CD4-positive, alpha-beta memory T cell (primary cell): ENCODE data around the gene PTPRG. TPM values are rescaled to one million over a fixed set of nuclear protein-coding genes. Genes with fewer than 3 reads are reported as not detected.

ENCODE experiments used
- CTCF ChIA-PET: fragments of 350-600 bp; sonication (Branson Sonifier 250); formaldehyde crosslinking; loops from one replicate; lab custom pipeline; 2021; ENCODE audit warnings: inconsistent platforms; ENCODE audit not compliant: partially characterized antibody; lab: Charles Lee
- POLR2A ChIA-PET: fragments of 350-600 bp; sonication (Branson Sonifier 250); formaldehyde crosslinking; loops from one replicate; lab custom pipeline; 2021; ENCODE audit not compliant: partially characterized antibody; lab: Charles Lee
- DNase-seq, 5 donors: peaks; one replicate each; pipeline versions ENCODE4 v3.0.0 to v3.0.0-alpha.2; 2020 to 2022; ENCODE audit warnings: mixed read lengths in 1 of 5
- H3K27ac ChIP-seq: one replicate; pipeline ENCODE4 v1.7.0; 2013; ENCODE audit warnings: low read depth, low read length
- H3K27me3 ChIP-seq: 2 replicates; pipeline ENCODE4 v1.7.0; 2013; ENCODE audit warnings: mild to moderate bottlenecking, low read length, moderate library complexity; ENCODE audit not compliant: insufficient read depth
- H3K36me3 ChIP-seq: 2 replicates; pipeline ENCODE4 v1.7.0; 2013; ENCODE audit warnings: mild to moderate bottlenecking, low read length, moderate library complexity; ENCODE audit not compliant: insufficient read depth
- H3K4me1 ChIP-seq: 2 replicates; pipeline ENCODE4 v1.7.0; 2013; ENCODE audit warnings: mild to moderate bottlenecking, low read length, moderate library complexity; ENCODE audit not compliant: insufficient read depth
- H3K4me3 ChIP-seq, 2 donors: one replicate each; pipeline ENCODE4 v1.7.0; 2013; ENCODE audit warnings: low read length in 2 of 2, mild to moderate bottlenecking in 1 of 2
- H3K9me3 ChIP-seq, 2 donors: one replicate each; pipeline ENCODE4 v1.7.0; 2013; ENCODE audit warnings: low read length in 2 of 2, control low read depth in 1 of 2; ENCODE audit not compliant: control insufficient read depth in 1 of 2
- H3K27ac Mint-ChIP-seq, 7 donors: one replicate each; pipeline ENCODE4 v1.8.0; 2020 to 2021; ENCODE audit warnings: mixed read lengths in 7 of 7, mild to moderate bottlenecking in 6 of 7, inconsistent platforms in 3 of 7, moderate library complexity in 3 of 7
- H3K27me3 Mint-ChIP-seq, 2 donors: one replicate each; pipeline ENCODE4 v1.8.0; 2020 to 2021; ENCODE audit warnings: mixed read lengths in 2 of 2
- H3K36me3 Mint-ChIP-seq, 2 donors: one replicate each; pipeline ENCODE4 v1.8.0; 2020 to 2021; ENCODE audit warnings: mixed read lengths in 2 of 2, inconsistent platforms in 1 of 2, mild to moderate bottlenecking in 1 of 2
- H3K4me1 Mint-ChIP-seq, 4 donors: one replicate each; pipeline ENCODE4 v1.8.0; 2020 to 2021; ENCODE audit warnings: mixed read lengths in 4 of 4, mild to moderate bottlenecking in 1 of 4
- H3K4me3 Mint-ChIP-seq, 8 donors: one replicate each; pipeline ENCODE4 v1.8.0; 2020 to 2021; ENCODE audit warnings: mixed read lengths in 8 of 8, mild to moderate bottlenecking in 7 of 8, moderate library complexity in 6 of 8, inconsistent platforms in 3 of 8
- H3K9me3 Mint-ChIP-seq, 8 donors: one replicate each; pipeline ENCODE4 v1.8.0; 2020 to 2021; ENCODE audit warnings: mixed read lengths in 8 of 8, mild to moderate bottlenecking in 5 of 8, inconsistent platforms in 3 of 8, moderate library complexity in 1 of 8
- intact Hi-C: fragments of 100-400 bp; cut with micrococcal nuclease; formaldehyde crosslinking; loops from one replicate; pipeline ENCODE4 v1.15.1; 2023
- polyA plus RNA-seq, 2 donors: library from polyadenylated mRNA; unstranded; fragments of 300-500 nt; fragmentation: Illumina TruSeq; gene quantifications; one replicate each; pipeline ENCODE4 v1.2.3, GENCODE V29; 2021
- total RNA-seq, 2 experiments: library from RNA; stranded (reverse); gene quantifications; one replicate each; pipeline ENCODE4 v1.2.3, GENCODE V29; 2021

Gene PTPRG
- total and polyA plus RNA-seq, 4 experiments from 2014 or later = not detected

GRCh38 chr3:61991706-61992105 lies 430.3 kb downstream of the PTPRG start:
- no peaks in the 10 kb centered on the region for H3K4me1 ChIP-seq
- H3K4me3 ChIP-seq = no peak overlapping the region
- Mint-ChIP-seq H3K27me3 (no peaks in the 10 kb centered on the region), H3K4me3 (no peak overlapping the region), H3K27ac (no peak overlapping the region), H3K36me3 (no peaks in the 10 kb centered on the region), H3K4me1 (no peaks in the 10 kb centered on the region), H3K9me3 (peaks cover 0 to 3% (median 0%) of the 10 kb centered on the region in 8 donors)
- ChIA-PET POLR2A (no interaction called here), CTCF (no interaction called here)
- H3K27ac ChIP-seq = no peak overlapping the region
- H3K9me3 ChIP-seq = no peaks in the 10 kb centered on the region
- H3K27me3 ChIP-seq = no peaks in the 10 kb centered on the region
- no peak for DNase-seq
- H3K36me3 ChIP-seq = no peaks in the 10 kb centered on the region
- intact Hi-C loops = no loop called here

DNA sequence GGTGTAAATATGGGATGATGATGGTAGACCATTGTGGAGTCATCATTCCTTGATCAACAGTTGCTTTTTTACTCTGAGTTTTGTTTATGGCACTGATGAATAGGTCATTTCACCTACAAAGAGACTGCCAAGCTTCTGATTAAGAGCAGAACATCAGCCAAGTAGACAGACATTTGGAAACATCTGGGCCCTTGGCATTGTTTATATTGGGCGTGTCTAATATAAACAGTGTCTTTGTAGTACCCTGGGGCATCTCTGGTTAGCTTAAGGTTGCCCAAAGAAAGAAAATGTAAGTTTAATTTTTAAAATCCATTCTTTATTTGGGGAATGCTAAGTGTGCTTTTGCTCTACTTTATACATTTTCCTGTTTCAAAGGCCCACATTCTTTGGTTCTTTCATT lies 435.0 kb downstream of the PTPRG start:
- H3K4me1 ChIP-seq = no peaks in the 10 kb centered on the region
- Mint-ChIP-seq H3K36me3 (no peaks in the 10 kb centered on the region), H3K4me1 (no peaks in the 10 kb centered on the region), H3K27me3 (no peaks in the 10 kb centered on the region), H3K9me3 (peaks cover 0 to 5% (median under 1%) of the 10 kb centered on the region in 8 donors), H3K27ac (no peak overlapping the region), H3K4me3 (no peak overlapping the region)
- no peaks in the 10 kb centered on the region for H3K27me3 ChIP-seq
- intact Hi-C loops = no loop called here
- CTCF ChIA-PET = interaction anchor here (0.6 kb wide), 1 partner anchor 130 kb away, joined by 4 read pairs; no protein-coding TSS in a partner anchor
- POLR2A ChIA-PET = no interaction called here
- no peaks in the 10 kb centered on the region for H3K36me3 ChIP-seq
- H3K27ac ChIP-seq = no peak overlapping the region
- no peaks in the 10 kb centered on the region for H3K9me3 ChIP-seq
- H3K4me3 ChIP-seq = no peak overlapping the region
- no peak for DNase-seq

- H3K4me3 Mint-ChIP-seq = no peak overlapping the region
These were observed 435.7 kb downstream of the PTPRG start for GRCh38 chr3:61997101-61997500.

DNA sequence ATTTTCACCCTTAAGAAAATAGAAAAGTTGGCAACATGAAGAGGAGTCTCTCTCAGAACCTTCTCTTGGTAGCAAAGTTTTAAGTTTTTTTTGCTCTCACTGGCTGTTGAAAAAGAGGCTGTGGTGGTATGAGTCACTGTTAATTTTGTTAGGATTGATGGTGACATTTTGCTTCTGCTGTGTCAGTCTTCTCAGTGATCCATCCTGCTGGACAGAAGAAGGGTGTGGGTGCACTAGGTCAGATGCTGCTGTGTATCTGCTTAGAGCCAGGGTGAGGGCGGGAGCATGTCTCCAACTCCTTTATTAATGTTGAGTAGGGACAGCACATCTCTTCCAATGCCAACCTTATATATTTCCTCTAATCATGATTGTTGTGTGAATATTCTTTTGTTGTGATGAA lies 442.5 kb downstream of the PTPRG start:
- no peak for DNase-seq
- Mint-ChIP-seq H3K36me3 (no peaks in the 10 kb centered on the region), H3K27me3 (no peaks in the 10 kb centered on the region), H3K27ac (no peak overlapping the region), H3K9me3 (peaks cover 0 to 3% (median 0%) of the 10 kb centered on the region in 8 donors), H3K4me1 (no peaks in the 10 kb centered on the region), H3K4me3 (no peak overlapping the region)
- no peak overlapping the region for H3K4me3 ChIP-seq
- CTCF ChIA-PET = no interaction called here
- POLR2A ChIA-PET = no interaction called here
- intact Hi-C loops = no loop called here
- no peaks in the 10 kb centered on the region for H3K27me3 ChIP-seq
- H3K27ac ChIP-seq = no peak overlapping the region
- H3K4me1 ChIP-seq = no peaks in the 10 kb centered on the region
- no peaks in the 10 kb centered on the region for H3K9me3 ChIP-seq
- H3K36me3 ChIP-seq = no peaks in the 10 kb centered on the region

More at GRCh38 chr3:61997101-61997500, 435.7 kb downstream of the PTPRG start:
- intact Hi-C loops = no loop called here
- H3K27ac ChIP-seq = no peak overlapping the region
- no peaks in the 10 kb centered on the region for H3K27me3 ChIP-seq
- H3K4me3 ChIP-seq = no peak overlapping the region
- no peak for DNase-seq
- H3K36me3 ChIP-seq = no peaks in the 10 kb centered on the region
- Mint-ChIP-seq H3K27me3 (no peaks in the 10 kb centered on the region), H3K4me1 (no peaks in the 10 kb centered on the region), H3K9me3 (peaks cover 0 to 5% (median 0%) of the 10 kb centered on the region in 8 donors), H3K36me3 (no peaks in the 10 kb centered on the region), H3K27ac (no peak overlapping the region)
- POLR2A ChIA-PET = no interaction called here
- no peaks in the 10 kb centered on the region for H3K9me3 ChIP-seq
- CTCF ChIA-PET = no interaction called here
- no peaks in the 10 kb centered on the region for H3K4me1 ChIP-seq

DNA sequence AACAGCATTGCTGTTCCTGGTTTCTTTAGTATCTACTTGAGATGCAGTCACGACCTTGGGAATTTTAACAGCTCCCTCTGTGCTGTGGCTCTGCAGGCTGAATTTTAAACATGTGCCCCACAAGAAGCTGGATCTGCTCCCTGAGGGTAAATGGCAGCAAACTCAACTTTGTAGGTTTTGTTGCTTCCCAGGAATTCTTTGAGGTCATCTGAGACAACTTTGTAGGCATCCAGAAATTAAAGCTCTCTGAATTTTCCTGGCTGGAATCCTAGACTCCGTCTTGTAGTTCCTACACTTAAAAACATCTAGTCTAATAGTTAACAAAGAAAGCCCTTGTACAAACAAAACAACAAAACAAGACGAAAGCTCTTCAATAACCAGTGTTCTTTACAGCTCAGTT lies 445.7 kb downstream of the PTPRG start:
- Mint-ChIP-seq H3K27me3 (no peaks in the 10 kb centered on the region), H3K4me1 (no peaks in the 10 kb centered on the region), H3K36me3 (no peaks in the 10 kb centered on the region), H3K9me3 (peaks cover 0 to 3% (median 0%) of the 10 kb centered on the region in 8 donors), H3K27ac (no peak overlapping the region), H3K4me3 (no peak overlapping the region)
- no peaks in the 10 kb centered on the region for H3K27me3 ChIP-seq
- no peaks in the 10 kb centered on the region for H3K36me3 ChIP-seq
- no peaks in the 10 kb centered on the region for H3K9me3 ChIP-seq
- no peak overlapping the region for H3K27ac ChIP-seq
- ChIA-PET CTCF (no interaction called here), POLR2A (no interaction called here)
- H3K4me1 ChIP-seq = no peaks in the 10 kb centered on the region
- no peak for DNase-seq
- intact Hi-C loops = no loop called here
- H3K4me3 ChIP-seq = no peak overlapping the region

GRCh38 chr3:62010989-62011388 lies 449.6 kb downstream of the PTPRG start:
- no peak for DNase-seq
- ChIA-PET CTCF (no interaction called here), POLR2A (no interaction called here)
- intact Hi-C loops = no loop called here
- H3K27ac ChIP-seq = no peak overlapping the region
- no peaks in the 10 kb centered on the region for H3K4me1 ChIP-seq
- no peak overlapping the region for H3K4me3 ChIP-seq
- H3K9me3 ChIP-seq = no peaks in the 10 kb centered on the region
- H3K27me3 Mint-ChIP-seq = no peaks in the 10 kb centered on the region
- H3K36me3 ChIP-seq = no peaks in the 10 kb centered on the region
- H3K27me3 ChIP-seq = no peaks in the 10 kb centered on the region
- H3K36me3 Mint-ChIP-seq = no peaks in the 10 kb centered on the region
- no peaks in the 10 kb centered on the region for H3K4me1 Mint-ChIP-seq
- H3K9me3 Mint-ChIP-seq = peaks cover 0 to 2% (median 0%) of the 10 kb centered on the region in 8 donors
- no peak overlapping the region for H3K27ac Mint-ChIP-seq
- no peak overlapping the region for H3K4me3 Mint-ChIP-seq

GRCh38 chr3:62011666-62012065 lies 450.3 kb downstream of the PTPRG start:
- intact Hi-C loops = no loop called here
- POLR2A ChIA-PET = no interaction called here
- H3K27me3 ChIP-seq = no peaks in the 10 kb centered on the region

GRCh38 chr3:62013951-62014350 lies 452.6 kb downstream of the PTPRG start:
- Mint-ChIP-seq H3K27ac (no peak overlapping the region), H3K4me1 (no peaks in the 10 kb centered on the region)

More at GRCh38 chr3:62011666-62012065, 450.3 kb downstream of the PTPRG start:
- DNase-seq = no peak
- Mint-ChIP-seq H3K36me3 (no peaks in the 10 kb centered on the region), H3K27ac (peak overlapping the region in 1 of 7 donors; percentile 18), H3K9me3 (peaks cover 0 to 2% (median 0%) of the 10 kb centered on the region in 8 donors), H3K4me1 (no peaks in the 10 kb centered on the region), H3K27me3 (no peaks in the 10 kb centered on the region), H3K4me3 (no peak overlapping the region)
- Histone ChIP-seq H3K4me1 (no peaks in the 10 kb centered on the region), H3K36me3 (no peaks in the 10 kb centered on the region), H3K4me3 (no peak overlapping the region), H3K27ac (no peak overlapping the region), H3K9me3 (no peaks in the 10 kb centered on the region)
- CTCF ChIA-PET = no interaction called here

More at GRCh38 chr3:62013951-62014350, 452.6 kb downstream of the PTPRG start:
- Histone ChIP-seq H3K36me3 (no peaks in the 10 kb centered on the region), H3K27me3 (no peaks in the 10 kb centered on the region), H3K27ac (no peak overlapping the region), H3K4me1 (no peaks in the 10 kb centered on the region), H3K9me3 (no peaks in the 10 kb centered on the region), H3K4me3 (no peak overlapping the region)
- peaks cover 0 to 4% (median 2%) of the 10 kb centered on the region in 8 donors for H3K9me3 Mint-ChIP-seq
- ChIA-PET CTCF (no interaction called here), POLR2A (no interaction called here)
- H3K4me3 Mint-ChIP-seq = no peak overlapping the region
- H3K36me3 Mint-ChIP-seq = no peaks in the 10 kb centered on the region
- no peaks in the 10 kb centered on the region for H3K27me3 Mint-ChIP-seq
- DNase-seq = no peak
- intact Hi-C loops = no loop called here
